Measurements from ENCODE around the gene CHMP1B.

DNA sequence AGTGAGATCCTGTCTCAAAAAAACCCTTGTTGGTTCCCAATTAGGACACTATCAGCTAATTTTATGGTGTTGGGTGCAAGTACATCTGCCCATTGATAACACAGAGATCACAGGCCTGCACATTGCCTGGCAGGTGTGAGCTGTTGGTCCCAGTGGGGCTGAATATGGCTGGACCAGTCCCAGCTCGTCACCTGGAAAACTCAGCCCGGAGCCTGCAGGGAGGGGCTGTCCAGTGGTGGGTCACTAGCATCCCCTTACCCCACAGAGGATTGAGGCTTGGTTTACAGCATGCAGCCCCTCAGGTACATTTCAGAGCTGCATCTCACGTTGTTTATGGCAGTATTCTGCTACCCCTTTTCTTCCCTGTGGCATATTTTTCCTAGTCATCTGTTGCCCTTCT, 40.8 kb upstream of the CHMP1B start:
- TF ChIP-seq CTCF (IDR thresholded peaks at IDR 0.05; ENCODE audit: poor library complexity, severe bottlenecking): no peak
- TF ChIP-seq EZH2 (IDR thresholded peaks at IDR 0.05; ENCODE audit: borderline replicate concordance, insufficient read depth, low read length, poor library complexity, severe bottlenecking): no peak
- TF ChIP-seq POLR2AphosphoS5 (IDR thresholded peaks at IDR 0.05): no peak
- TF ChIP-seq, protein P1, sequence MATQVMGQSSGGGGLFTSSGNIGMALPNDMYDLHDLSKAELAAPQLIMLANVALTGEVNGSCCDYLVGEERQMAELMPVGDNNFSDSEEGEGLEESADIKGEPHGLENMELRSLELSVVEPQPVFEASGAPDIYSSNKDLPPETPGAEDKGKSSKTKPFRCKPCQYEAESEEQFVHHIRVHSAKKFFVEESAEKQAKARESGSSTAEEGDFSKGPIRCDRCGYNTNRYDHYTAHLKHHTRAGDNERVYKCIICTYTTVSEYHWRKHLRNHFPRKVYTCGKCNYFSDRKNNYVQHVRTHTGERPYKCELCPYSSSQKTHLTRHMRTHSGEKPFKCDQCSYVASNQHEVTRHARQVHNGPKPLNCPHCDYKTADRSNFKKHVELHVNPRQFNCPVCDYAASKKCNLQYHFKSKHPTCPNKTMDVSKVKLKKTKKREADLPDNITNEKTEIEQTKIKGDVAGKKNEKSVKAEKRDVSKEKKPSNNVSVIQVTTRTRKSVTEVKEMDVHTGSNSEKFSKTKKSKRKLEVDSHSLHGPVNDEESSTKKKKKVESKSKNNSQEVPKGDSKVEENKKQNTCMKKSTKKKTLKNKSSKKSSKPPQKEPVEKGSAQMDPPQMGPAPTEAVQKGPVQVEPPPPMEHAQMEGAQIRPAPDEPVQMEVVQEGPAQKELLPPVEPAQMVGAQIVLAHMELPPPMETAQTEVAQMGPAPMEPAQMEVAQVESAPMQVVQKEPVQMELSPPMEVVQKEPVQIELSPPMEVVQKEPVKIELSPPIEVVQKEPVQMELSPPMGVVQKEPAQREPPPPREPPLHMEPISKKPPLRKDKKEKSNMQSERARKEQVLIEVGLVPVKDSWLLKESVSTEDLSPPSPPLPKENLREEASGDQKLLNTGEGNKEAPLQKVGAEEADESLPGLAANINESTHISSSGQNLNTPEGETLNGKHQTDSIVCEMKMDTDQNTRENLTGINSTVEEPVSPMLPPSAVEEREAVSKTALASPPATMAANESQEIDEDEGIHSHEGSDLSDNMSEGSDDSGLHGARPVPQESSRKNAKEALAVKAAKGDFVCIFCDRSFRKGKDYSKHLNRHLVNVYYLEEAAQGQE (IDR thresholded peaks at IDR 0.05; ENCODE audit: borderline replicate concordance): no peak
- no peak for TF ChIP-seq MXI1 (conservative IDR thresholded peaks at IDR 0.05; ENCODE audit: poor library complexity, severe bottlenecking)
